H1 (cell line): ENCODE results near the gene NTRK2. TPM values are rescaled to one million over a fixed set of nuclear protein-coding genes. Genes with fewer than 3 reads are reported as not detected.

ENCODE experiments used
- CTCF ChIA-PET: fragments of 300-600 bp; sonication (Branson Sonifier 250); formaldehyde crosslinking; loops from one replicate; lab custom pipeline; 2021; ENCODE audit not compliant: partially characterized antibody; lab: Charles Lee
- POLR2A ChIA-PET: fragments of 300-600 bp; sonication (Branson Sonifier 250); formaldehyde crosslinking; loops from one replicate; lab custom pipeline; 2021; ENCODE audit warnings: inconsistent platforms; ENCODE audit not compliant: partially characterized antibody; lab: Charles Lee
- DNase-seq, 2 experiments: peaks; one replicate each; pipeline versions ENCODE4 v3.0.0 to v3.0.0-alpha.2; 2010 to 2022; ENCODE audit warnings: low spot score in 2 of 2, low read depth in 1 of 2, mixed read lengths in 1 of 2
- FAIRE-seq: peaks from 2 replicates; lab custom pipeline; 2011; peaks lifted over from hg19 to GRCh38; lab: Jason Lieb, UNC
- H2AFZ ChIP-seq: 2 replicates; pipeline ENCODE4 v1.8.1; 2012; ENCODE audit warnings: low read length, inconsistent platforms
- H2AK5ac ChIP-seq: 2 replicates; pipeline ENCODE4 v1.6.1; 2013; ENCODE audit warnings: low read depth, low read length
- H2BK120ac ChIP-seq: replicated peaks from 2 replicates; pipeline ENCODE3; 2013; ENCODE audit warnings: low read depth, low read length, inconsistent platforms
- H2BK12ac ChIP-seq: 2 replicates; pipeline ENCODE4 v1.6.1; 2013; ENCODE audit warnings: low read depth, low read length
- H2BK15ac ChIP-seq: 2 replicates; pipeline ENCODE4 v1.6.1; 2013; ENCODE audit warnings: low read length
- H2BK20ac ChIP-seq: 2 replicates; pipeline ENCODE4 v1.6.1; 2013; ENCODE audit warnings: low read length
- H2BK5ac ChIP-seq: 2 replicates; pipeline ENCODE4 v1.6.1; 2013; ENCODE audit warnings: low read depth, low read length
- H3K14ac ChIP-seq: 2 replicates; pipeline ENCODE4 v1.6.1; 2013; ENCODE audit warnings: inconsistent platforms; ENCODE audit not compliant: insufficient read length
- H3K18ac ChIP-seq: 2 replicates; pipeline ENCODE4 v1.6.1; 2013; ENCODE audit warnings: low read length; ENCODE audit errors: extremely low read depth
- H3K23ac ChIP-seq: 2 replicates; pipeline ENCODE4 v1.6.1; 2013; ENCODE audit warnings: inconsistent platforms; ENCODE audit not compliant: insufficient read length
- H3K23me2 ChIP-seq: 2 replicates; pipeline ENCODE4 v1.6.1; 2013; ENCODE audit warnings: low read depth, low read length
- H3K27ac ChIP-seq: 2 replicates; pipeline ENCODE4 v1.6.1; 2011; ENCODE audit warnings: low read depth, low read length, inconsistent platforms
- H3K27me3 ChIP-seq, 4 experiments: replicated peaks in 1 of 4; 1 replicate in 1 of 4; 2 replicates in 3 of 4; pipeline versions ENCODE4 v1.6.1 to v1.8.1; 2011 to 2013; ENCODE audit warnings: low read length in 3 of 4, mild to moderate bottlenecking in 3 of 4, inconsistent platforms in 2 of 4, mixed read lengths in 2 of 4, moderate library complexity in 1 of 4; ENCODE audit not compliant: control insufficient read depth in 3 of 4, insufficient read depth in 3 of 4; ENCODE audit errors: extremely low read depth in 1 of 4
- H3K36me3 ChIP-seq, 4 experiments: 2 replicates each; pipeline versions ENCODE4 v1.6.1 to v1.8.1; 2011 to 2013; ENCODE audit warnings: mild to moderate bottlenecking in 4 of 4, low read length in 3 of 4, moderate library complexity in 2 of 4, control low read depth in 1 of 4, inconsistent platforms in 1 of 4; ENCODE audit not compliant: insufficient read depth in 4 of 4, control insufficient read depth in 2 of 4
- H3K4ac ChIP-seq: replicated peaks from 2 replicates; pipeline ENCODE3; 2013; ENCODE audit warnings: low read length, low read depth, mixed read lengths, inconsistent platforms; ENCODE audit not compliant: insufficient read length
- H3K4me1 ChIP-seq, 4 experiments: replicated peaks in 1 of 4; 1 replicate in 1 of 4; 2 replicates in 3 of 4; pipeline versions ENCODE4 v1.6.1 to v1.8.1; 2011 to 2013; ENCODE audit warnings: low read length in 3 of 4, inconsistent platforms in 2 of 4, mixed read lengths in 1 of 4; ENCODE audit not compliant: insufficient read depth in 4 of 4, control insufficient read depth in 3 of 4
- H3K4me2 ChIP-seq, 2 experiments: 2 replicates each; pipeline versions ENCODE4 v1.6.1 to v1.8.1; 2011 to 2013; ENCODE audit warnings: low read depth in 2 of 2, low read length in 2 of 2, control low read depth in 1 of 2, inconsistent platforms in 1 of 2, mild to moderate bottlenecking in 1 of 2; ENCODE audit not compliant: insufficient read depth in 1 of 2
- H3K4me3 ChIP-seq, 4 experiments: fragments of 200-600, 300-600 bp in 1 of 4; sonication (generic), shearing (Covaris generic), sonication (Bioruptor Twin) in 1 of 4; 2 replicates each; pipeline versions ENCODE4 v1.5.1 to v1.8.1; 2011 to 2016; ENCODE audit warnings: low read length in 4 of 4, low read depth in 3 of 4, control low read depth in 2 of 4, inconsistent platforms in 2 of 4, mild to moderate bottlenecking in 2 of 4, mixed read lengths in 1 of 4, moderate library complexity in 1 of 4; ENCODE audit not compliant: insufficient read depth in 2 of 4; ENCODE audit errors: extremely low read depth in 1 of 4
- H3K56ac ChIP-seq: replicated peaks from 2 replicates; pipeline ENCODE3; 2013; ENCODE audit warnings: low read depth, mild to moderate bottlenecking, mixed read lengths, low read length, inconsistent platforms; ENCODE audit not compliant: insufficient read length
- H3K79me1 ChIP-seq: 2 replicates; pipeline ENCODE4 v1.6.1; 2013; ENCODE audit warnings: low read depth, low read length, control low read depth
- H3K79me2 ChIP-seq, 2 experiments: 2 replicates each; pipeline versions ENCODE4 v1.6.1 to v1.8.1; 2012 to 2013; ENCODE audit warnings: low read length in 2 of 2, mild to moderate bottlenecking in 2 of 2, inconsistent platforms in 1 of 2; ENCODE audit not compliant: insufficient read depth in 2 of 2, control insufficient read depth in 1 of 2
- H3K9ac ChIP-seq, 4 experiments: replicated peaks in 1 of 4; 1 replicate in 1 of 4; 2 replicates in 3 of 4; pipeline versions ENCODE4 v1.6.1 to v1.8.1; 2011 to 2013; ENCODE audit warnings: low read depth in 3 of 4, low read length in 3 of 4, control low read depth in 2 of 4, mild to moderate bottlenecking in 2 of 4, moderate library complexity in 2 of 4, inconsistent platforms in 1 of 4; ENCODE audit errors: extremely low read depth in 1 of 4
- H3K9me3 ChIP-seq, 2 experiments: 2 replicates each; pipeline versions ENCODE4 v1.6.1 to v1.8.1; 2012 to 2013; ENCODE audit warnings: mild to moderate bottlenecking in 2 of 2, moderate library complexity in 2 of 2, control low read depth in 1 of 2, inconsistent platforms in 1 of 2, low read depth in 1 of 2, low read length in 1 of 2, mixed read lengths in 1 of 2; ENCODE audit not compliant: insufficient read depth in 2 of 2
- H4K20me1 ChIP-seq, 2 experiments: replicated peaks in 1 of 2; 2 replicates each; pipeline versions ENCODE3 to v1.8.1; 2011 to 2013; ENCODE audit warnings: inconsistent platforms in 2 of 2, low read length in 2 of 2, mild to moderate bottlenecking in 1 of 2; ENCODE audit not compliant: insufficient read depth in 2 of 2, control insufficient read depth in 1 of 2
- H4K5ac ChIP-seq: 2 replicates; pipeline ENCODE4 v1.6.1; 2013; ENCODE audit warnings: low read length, low read depth, mixed read lengths, inconsistent platforms; ENCODE audit not compliant: insufficient read length
- H4K8ac ChIP-seq: 2 replicates; pipeline ENCODE4 v1.8.0; 2013; ENCODE audit warnings: mild to moderate bottlenecking, moderate library complexity, low read length, inconsistent platforms; ENCODE audit not compliant: insufficient read depth; ENCODE audit errors: extremely low read depth
- H4K91ac ChIP-seq: replicated peaks from 2 replicates; pipeline ENCODE3; 2013; ENCODE audit warnings: low read length, mixed read lengths, inconsistent platforms; ENCODE audit not compliant: insufficient read length
- BCL11A ChIP-seq, 2 experiments: IDR thresholded peaks; one replicate each; pipeline ENCODE4 v1.6.1; 2011; ENCODE audit warnings: low read depth in 2 of 2, low read length in 2 of 2, mild to moderate bottlenecking in 2 of 2
- CTBP2 ChIP-seq: IDR thresholded peaks from 2 replicates; pipeline ENCODE4 v1.7.0; 2011; ENCODE audit warnings: borderline replicate concordance, mild to moderate bottlenecking, moderate library complexity, mixed read lengths, low read length; ENCODE audit not compliant: insufficient read depth, insufficient read length
- E2F6 ChIP-seq: IDR thresholded peaks from 2 replicates; pipeline ENCODE4 v1.6.1; 2012; ENCODE audit warnings: inconsistent platforms
- JUN ChIP-seq: IDR thresholded peaks from 2 replicates; pipeline ENCODE4 v1.6.1; 2011; ENCODE audit warnings: low read depth, mild to moderate bottlenecking, improper control_type of control experiment, low read length
- KDM1A ChIP-seq: fragments of 200-600, 300-600 bp; sonication (generic); IDR thresholded peaks from 2 replicates; pipeline ENCODE4 v1.7.1; 2016; ENCODE audit warnings: mild to moderate bottlenecking, low read length, borderline replicate concordance
- MAX ChIP-seq: IDR thresholded peaks from 2 replicates; pipeline ENCODE4 v1.6.1; 2012; ENCODE audit warnings: inconsistent platforms
- POLR2A ChIP-seq, 2 experiments: IDR thresholded peaks; 1 replicate in 1 of 2; 2 replicates in 1 of 2; pipeline ENCODE4 v1.6.1; 2011; ENCODE audit warnings: low read depth in 2 of 2, low read length in 2 of 2, mild to moderate bottlenecking in 2 of 2; ENCODE audit errors: control extremely low read depth in 1 of 2
- SIN3A ChIP-seq, 2 experiments: IDR thresholded peaks in 1 of 2; conservative IDR thresholded peaks in 1 of 2; 2 replicates each; pipeline ENCODE4 v1.6.1; 2011 to 2012; ENCODE audit warnings: low read length in 2 of 2, improper control_type of control experiment in 1 of 2, low read depth in 1 of 2, mild to moderate bottlenecking in 1 of 2
- TAF1 ChIP-seq: IDR thresholded peaks from 2 replicates; pipeline ENCODE4 v1.6.1; 2011; ENCODE audit warnings: mild to moderate bottlenecking, low read depth, low read length
- TCF12 ChIP-seq: IDR thresholded peaks from 2 replicates; pipeline ENCODE4 v1.6.1; 2011; ENCODE audit warnings: low read depth, mild to moderate bottlenecking, low read length
- TEAD4 ChIP-seq: IDR thresholded peaks from 2 replicates; pipeline ENCODE4 v1.6.1; 2012; ENCODE audit warnings: low read depth, low read length, inconsistent platforms, mixed read lengths
- WGBS, 2 experiments: shearing (Covaris generic) in 1 of 2; methylation state at CpG; one replicate each; pipeline versions ENCODE4 v1.1.6 to v1.1.7; 2013 to 2015; ENCODE audit warnings: low lambda C conversion rate in 2 of 2, mixed read lengths in 2 of 2, inconsistent platforms in 1 of 2, low coverage in 1 of 2, missing lambda C conversion rate in 1 of 2; ENCODE audit not compliant: insufficient replicate concordance in 2 of 2, insufficient coverage in 1 of 2, insufficient read length in 1 of 2; ENCODE audit errors: extremely low coverage in 1 of 2, missing lambda C conversion rate in 1 of 2; 5-methylcytosine and 5-hydroxymethylcytosine counted together
- polyA plus RNA-seq, 7 experiments: library from polyadenylated mRNA; depleted of rRNA in 3 of 7; stranded (reverse) in 5 of 7; unstranded in 2 of 7; fragments of >200 nt in 5 of 7; fragments of 200-250 nt in 2 of 7; gene quantifications; 1 replicate in 5 of 7; 2 replicates in 1 of 7; 4 replicates in 1 of 7; pipeline versions ENCODE4 v1.2.1 to v1.2.3, GENCODE V29; 2011 to 2013; ENCODE audit warnings: missing spikeins in 2 of 7, mixed read lengths in 2 of 7
- total RNA-seq: library from RNA; stranded (reverse); fragmentation: NEBNext Ultra II Directional; extraction: Animal tissue kit (Norgen Biotek cat#: 25700); gene quantifications from 2 replicates; pipeline ENCODE4 v1.2.1, GENCODE V29; 2021

NTRK2 gene
- total and polyA plus RNA-seq, 2 of the 8 experiments (the other 6 are each of a cell fraction or from before 2014, with no cell fraction given) = 0.03 to 0.04 TPM

GRCh38 chr9:84862810-84863287 is 193.3 kb downstream of the NTRK2 start:
- H3K4me1 ChIP-seq = peaks cover 3 to 28% (median 18%) of the 10 kb centered on the region in 4 experiments; a peak in 4 of 7 replicates
- peak; percentile 96 for FAIRE-seq
- no peak overlapping the region for H3K23ac ChIP-seq
- no peak overlapping the region for H2AFZ ChIP-seq
- H2BK12ac ChIP-seq = peak overlapping the region; percentile 94
- no peaks in the 10 kb centered on the region for H3K79me1 ChIP-seq
- no peaks in the 10 kb centered on the region for H3K23me2 ChIP-seq
- peak; percentile 66 for DNase-seq
- H3K9me3 ChIP-seq = no peaks in the 10 kb centered on the region
- CTCF ChIA-PET = interaction anchor here (0.6 to 1.6 kb wide), 6 partner anchors 10 to 35 kb away, joined by 3 to 4 read pairs (median 3); no protein-coding TSS in a partner anchor
- peak overlapping the region; percentile 70 for H4K91ac ChIP-seq
- peak overlapping the region; percentile 79; the same call in 1 of the 2 replicates for H2BK5ac ChIP-seq
- H3K4me2 ChIP-seq = peak overlapping the region in 1 of 2 experiments; percentile 38; a peak in 2 of 4 replicates
- POLR2A ChIA-PET = interaction anchor here (1.5 kb wide), 1 partner anchor 11 kb away, joined by 6 read pairs; no protein-coding TSS in a partner anchor
- H3K18ac ChIP-seq = peak overlapping the region; percentile 74; the same call in 1 of the 2 replicates
- H2AK5ac ChIP-seq = no peak overlapping the region
- no peak overlapping the region; a peak in 1 of 8 replicates for H3K4me3 ChIP-seq
- no peaks in the 10 kb centered on the region for H3K27me3 ChIP-seq
- no peak overlapping the region for H3K27ac ChIP-seq
- peak overlapping the region; percentile 63; the same call in 1 of the 2 replicates for H2BK20ac ChIP-seq
- no peak overlapping the region for H3K4ac ChIP-seq
- H4K20me1 ChIP-seq = no peaks in the 10 kb centered on the region
- H3K56ac ChIP-seq = no peak overlapping the region
- H4K8ac ChIP-seq = no peak overlapping the region
- no peaks in the 10 kb centered on the region for H3K36me3 ChIP-seq
- WGBS, 2 experiments = 28% methylated on average over 2 of the region's 2 CpGs; no CpG with 5 or more reads in 1 of the 2 experiments
- H2BK120ac ChIP-seq = peak overlapping the region; percentile 35
- no peak overlapping the region for H3K14ac ChIP-seq
- H3K79me2 ChIP-seq = no peaks in the 10 kb centered on the region
- H2BK15ac ChIP-seq = no peak overlapping the region
- no peak overlapping the region for H3K9ac ChIP-seq
- no peak overlapping the region for H4K5ac ChIP-seq
- TF ChIP-seq MAX (peak; percentile 91), JUN (peak; percentile 79), TAF1 (0 out of 2 replicates have a peak, but pooled peaks have one; percentile 32), TCF12 (peak; percentile 95), KDM1A (peak; percentile 30; the same call in 1 of the 2 replicates), CTBP2 (peak; percentile 34), TEAD4 (peak; percentile 41; the same call in 1 of the 2 replicates), POLR2A (IDR thresholded peaks at IDR 0.05; ENCODE audit: control extremely low read depth in 1 of 2, low read depth in 2 of 2, low read length in 2 of 2) (no peak), BCL11A (IDR thresholded peaks at IDR 0.05; ENCODE audit: low read depth in 2 of 2, low read length in 2 of 2) (no peak), SIN3A (conservative IDR thresholded peaks at IDR 0.05 in 1 of 2, IDR thresholded peaks at IDR 0.05 in 1 of 2; ENCODE audit: low read depth in 1 of 2, low read length in 2 of 2) (peak in 1 of 2 experiments; percentile 70; a peak in 1 of 4 replicates), E2F6 (peak; percentile 86)
